Measurements from ENCODE around the gene CBFB. TPM values are rescaled to one million over a fixed set of nuclear protein-coding genes. Genes with fewer than 3 reads are reported as not detected.

CBFB gene
- total and polyA plus RNA-seq, 9 of the 15 experiments (the other 6 are each of a cell fraction or from before 2014, with no cell fraction given) = 22.0 to 112 (median 66.5) TPM

DNA sequence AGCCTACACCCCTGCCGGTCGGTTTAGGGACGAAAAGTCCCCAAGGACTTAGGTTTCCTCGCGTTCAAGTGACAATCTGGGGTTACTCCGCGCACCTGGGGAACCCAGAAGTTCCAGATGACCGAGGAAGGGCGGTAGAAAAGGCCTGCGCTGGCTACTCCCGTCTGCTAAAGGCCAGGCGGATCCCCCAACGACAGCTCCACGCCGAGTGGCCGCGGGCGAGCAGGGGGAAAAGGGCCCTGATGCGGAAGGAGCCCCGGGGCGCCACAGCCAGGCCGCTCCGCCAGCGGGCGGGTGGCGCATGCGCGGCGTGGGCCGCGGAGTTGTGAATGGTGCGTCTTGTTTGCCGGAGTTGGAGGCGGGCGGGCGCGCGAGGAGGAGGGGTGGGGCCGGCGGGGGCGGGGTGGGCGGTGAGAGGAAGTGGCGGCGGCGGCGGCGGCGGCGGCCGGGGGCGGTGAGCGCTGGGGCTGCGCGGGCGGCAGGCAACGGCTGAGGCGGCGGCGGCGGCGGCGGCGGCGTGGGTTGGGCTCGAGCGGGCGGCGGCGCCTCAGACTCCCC lies at the start of gene CBFB (continued):
- TF ChIP-seq LARP7 (IDR thresholded peaks at IDR 0.05) (peak; percentile 48; the same call in 1 of the 2 replicates), NFXL1 (CRISPR knock-in tag; IDR thresholded peaks at IDR 0.05) (no peak), BCL6 (CRISPR knock-in tag; IDR thresholded peaks at IDR 0.05) (0 out of 2 replicates have a peak, but pooled peaks have one; percentile 11), NONO (IDR thresholded peaks at IDR 0.05; ENCODE audit: low read depth in 2 of 2, low read length in 1 of 2) (peak in 1 of 2 experiments; percentile 41; a peak in 2 of 4 replicates), SIX5 (IDR thresholded peaks at IDR 0.05; ENCODE audit: borderline replicate concordance in 1 of 2, insufficient read depth in 1 of 2, low read depth in 1 of 2, low read length in 2 of 2) (no peak), HNRNPLL (IDR thresholded peaks at IDR 0.05; ENCODE audit: low read depth, low read length, poor library complexity, severe bottlenecking) (peak; percentile 24), MCM3 (IDR thresholded peaks at IDR 0.05) (no peak), MYNN (IDR thresholded peaks at IDR 0.05) (no peak), MYNN (CRISPR knock-in tag; IDR thresholded peaks at IDR 0.05) (no peak), ZNF589 (CRISPR knock-in tag; IDR thresholded peaks at IDR 0.05; ENCODE audit: low read depth) (no peak), ZNF197 (CRISPR knock-in tag; IDR thresholded peaks at IDR 0.05; ENCODE audit: low read depth) (no peak), POLR2G (IDR thresholded peaks at IDR 0.05; ENCODE audit: low read depth, low read length) (peak; percentile 95), RBBP5 (IDR thresholded peaks at IDR 0.05; ENCODE audit: borderline replicate concordance, insufficient read depth, low read length, poor library complexity, severe bottlenecking) (no peak), ARID2 (IDR thresholded peaks at IDR 0.05) (no peak), ZNF146 (CRISPR knock-in tag; IDR thresholded peaks at IDR 0.05; ENCODE audit: unreplicated experiment) (no peak), SMAD3 (CRISPR knock-in tag; conservative IDR thresholded peaks at IDR 0.05) (peak; percentile 59; the same call in 1 of the 2 replicates), HCFC1 (IDR thresholded peaks at IDR 0.05; ENCODE audit: low read depth, low read length) (peak; percentile 52), ZNF274 (IDR thresholded peaks at IDR 0.05; ENCODE audit: borderline replicate concordance, low read depth, low read length) (no peak), TAL1 (IDR thresholded peaks at IDR 0.05) (no peak; the same call in 1 of the 2 replicates), ZNF232 (CRISPR knock-in tag; IDR thresholded peaks at IDR 0.05) (no peak), WHSC1 (IDR thresholded peaks at IDR 0.05; ENCODE audit: low read length) (no peak), COPS2 (conservative IDR thresholded peaks at IDR 0.05) (no peak), CBX5 (IDR thresholded peaks at IDR 0.05; ENCODE audit: borderline replicate concordance, low read depth) (0 out of 2 replicates have a peak, but pooled peaks have one; percentile 37)
- TF ChIP-seq, protein P1, sequence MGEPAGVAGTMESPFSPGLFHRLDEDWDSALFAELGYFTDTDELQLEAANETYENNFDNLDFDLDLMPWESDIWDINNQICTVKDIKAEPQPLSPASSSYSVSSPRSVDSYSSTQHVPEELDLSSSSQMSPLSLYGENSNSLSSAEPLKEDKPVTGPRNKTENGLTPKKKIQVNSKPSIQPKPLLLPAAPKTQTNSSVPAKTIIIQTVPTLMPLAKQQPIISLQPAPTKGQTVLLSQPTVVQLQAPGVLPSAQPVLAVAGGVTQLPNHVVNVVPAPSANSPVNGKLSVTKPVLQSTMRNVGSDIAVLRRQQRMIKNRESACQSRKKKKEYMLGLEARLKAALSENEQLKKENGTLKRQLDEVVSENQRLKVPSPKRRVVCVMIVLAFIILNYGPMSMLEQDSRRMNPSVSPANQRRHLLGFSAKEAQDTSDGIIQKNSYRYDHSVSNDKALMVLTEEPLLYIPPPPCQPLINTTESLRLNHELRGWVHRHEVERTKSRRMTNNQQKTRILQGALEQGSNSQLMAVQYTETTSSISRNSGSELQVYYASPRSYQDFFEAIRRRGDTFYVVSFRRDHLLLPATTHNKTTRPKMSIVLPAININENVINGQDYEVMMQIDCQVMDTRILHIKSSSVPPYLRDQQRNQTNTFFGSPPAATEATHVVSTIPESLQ (CRISPR knock-in tag; IDR thresholded peaks at IDR 0.05) = no peak
- TF ChIP-seq, protein P2, sequence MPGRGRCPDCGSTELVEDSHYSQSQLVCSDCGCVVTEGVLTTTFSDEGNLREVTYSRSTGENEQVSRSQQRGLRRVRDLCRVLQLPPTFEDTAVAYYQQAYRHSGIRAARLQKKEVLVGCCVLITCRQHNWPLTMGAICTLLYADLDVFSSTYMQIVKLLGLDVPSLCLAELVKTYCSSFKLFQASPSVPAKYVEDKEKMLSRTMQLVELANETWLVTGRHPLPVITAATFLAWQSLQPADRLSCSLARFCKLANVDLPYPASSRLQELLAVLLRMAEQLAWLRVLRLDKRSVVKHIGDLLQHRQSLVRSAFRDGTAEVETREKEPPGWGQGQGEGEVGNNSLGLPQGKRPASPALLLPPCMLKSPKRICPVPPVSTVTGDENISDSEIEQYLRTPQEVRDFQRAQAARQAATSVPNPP (IDR thresholded peaks at IDR 0.05; ENCODE audit: borderline replicate concordance, insufficient read depth, insufficient read length) = no peak
- TF ChIP-seq, protein P3, sequence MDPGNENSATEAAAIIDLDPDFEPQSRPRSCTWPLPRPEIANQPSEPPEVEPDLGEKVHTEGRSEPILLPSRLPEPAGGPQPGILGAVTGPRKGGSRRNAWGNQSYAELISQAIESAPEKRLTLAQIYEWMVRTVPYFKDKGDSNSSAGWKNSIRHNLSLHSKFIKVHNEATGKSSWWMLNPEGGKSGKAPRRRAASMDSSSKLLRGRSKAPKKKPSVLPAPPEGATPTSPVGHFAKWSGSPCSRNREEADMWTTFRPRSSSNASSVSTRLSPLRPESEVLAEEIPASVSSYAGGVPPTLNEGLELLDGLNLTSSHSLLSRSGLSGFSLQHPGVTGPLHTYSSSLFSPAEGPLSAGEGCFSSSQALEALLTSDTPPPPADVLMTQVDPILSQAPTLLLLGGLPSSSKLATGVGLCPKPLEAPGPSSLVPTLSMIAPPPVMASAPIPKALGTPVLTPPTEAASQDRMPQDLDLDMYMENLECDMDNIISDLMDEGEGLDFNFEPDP (CRISPR knock-in tag; IDR thresholded peaks at IDR 0.05) = no peak
